Measurements from ENCODE around the gene KCNH2.

Gene KCNH2

DNA sequence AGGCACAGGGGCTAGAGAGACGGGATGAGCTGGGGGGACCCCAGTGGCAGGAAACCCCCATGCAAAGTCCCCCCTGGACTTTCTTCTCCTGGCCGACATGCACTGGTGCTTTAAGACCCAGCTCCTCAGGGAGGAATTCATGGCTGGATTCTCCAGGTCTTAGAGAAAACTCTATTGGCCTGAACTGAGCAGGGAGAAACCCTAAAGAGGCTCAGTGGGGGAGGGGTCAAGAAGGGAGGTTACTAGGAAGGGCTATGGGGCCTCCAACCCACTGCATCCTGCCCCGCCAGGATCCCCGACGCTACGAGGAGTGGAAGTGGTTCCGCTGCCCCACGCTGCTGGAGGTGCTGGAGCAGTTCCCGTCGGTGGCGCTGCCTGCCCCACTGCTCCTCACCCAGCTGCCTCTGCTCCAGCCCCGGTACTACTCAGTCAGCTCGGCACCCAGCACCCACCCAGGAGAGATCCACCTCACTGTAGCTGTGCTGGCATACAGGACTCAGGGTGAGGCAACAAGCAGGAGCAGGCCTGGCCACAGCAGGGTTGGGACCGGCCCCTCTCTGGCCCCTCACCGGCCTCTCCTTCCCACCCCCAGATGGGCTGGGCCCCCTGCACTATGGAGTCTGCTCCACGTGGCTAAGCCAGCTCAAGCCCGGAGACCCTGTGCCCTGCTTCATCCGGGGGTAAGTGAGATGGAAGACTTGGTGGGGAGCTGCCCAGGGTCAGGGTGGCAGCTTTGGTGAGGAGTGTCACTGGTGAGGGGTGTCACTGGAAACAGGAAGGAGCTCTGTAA is 32.4 kb upstream of the KCNH2 start:
- DNase-seq: no peak

DNA sequence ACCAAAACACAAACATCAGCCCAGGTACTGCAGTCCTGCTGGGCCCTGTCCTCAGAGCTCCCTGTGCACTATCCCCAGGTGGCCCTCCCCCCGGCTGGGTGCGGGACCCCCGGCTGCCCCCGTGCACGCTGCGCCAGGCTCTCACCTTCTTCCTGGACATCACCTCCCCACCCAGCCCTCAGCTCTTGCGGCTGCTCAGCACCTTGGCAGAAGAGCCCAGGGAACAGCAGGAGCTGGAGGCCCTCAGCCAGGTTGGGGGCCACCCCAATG is 31.9 kb upstream of the KCNH2 start:
- no peak for DNase-seq

- no peak for DNase-seq
Observed at GRCh38 chr7:151009327-151010036, 31.4 kb upstream of the KCNH2 start.

DNA sequence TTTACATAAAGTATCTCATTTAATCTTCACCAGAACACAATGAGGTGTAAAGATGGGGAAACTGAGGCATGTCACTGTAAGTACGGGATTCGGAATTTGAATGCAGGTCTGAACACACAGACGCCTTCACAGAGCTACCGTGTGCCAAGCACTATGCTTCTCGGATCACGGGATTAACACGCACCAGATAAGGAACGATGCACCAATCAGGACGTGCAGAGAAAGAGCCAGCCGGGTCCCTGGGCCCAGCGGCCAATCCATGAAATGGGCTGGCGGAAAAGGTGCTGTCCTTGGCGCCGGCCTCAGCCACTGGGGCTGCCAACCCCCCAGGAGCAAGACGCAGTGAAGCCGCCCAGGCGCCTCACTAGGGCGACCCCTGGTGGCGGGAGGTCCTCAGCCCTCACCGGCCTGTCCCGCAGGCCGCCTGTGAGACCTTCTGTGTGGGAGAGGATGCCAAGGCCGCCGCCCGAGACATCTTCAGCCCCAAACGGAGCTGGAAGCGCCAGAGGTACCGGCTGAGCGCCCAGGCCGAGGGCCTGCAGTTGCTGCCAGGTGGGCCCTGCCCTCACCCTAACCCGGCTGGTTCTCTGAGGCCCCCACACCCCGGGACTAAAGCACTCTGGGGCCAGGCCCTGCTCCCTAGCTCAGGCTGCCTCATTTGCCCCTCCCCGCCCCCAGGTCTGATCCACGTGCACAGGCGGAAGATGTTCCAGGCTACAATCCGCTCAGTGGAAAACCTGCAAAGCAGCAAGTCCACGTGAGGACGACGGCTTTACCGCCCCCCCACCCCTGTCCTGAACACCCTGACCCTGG is 30.6 kb upstream of the KCNH2 start:
- peak; percentile 65 for DNase-seq

DNA sequence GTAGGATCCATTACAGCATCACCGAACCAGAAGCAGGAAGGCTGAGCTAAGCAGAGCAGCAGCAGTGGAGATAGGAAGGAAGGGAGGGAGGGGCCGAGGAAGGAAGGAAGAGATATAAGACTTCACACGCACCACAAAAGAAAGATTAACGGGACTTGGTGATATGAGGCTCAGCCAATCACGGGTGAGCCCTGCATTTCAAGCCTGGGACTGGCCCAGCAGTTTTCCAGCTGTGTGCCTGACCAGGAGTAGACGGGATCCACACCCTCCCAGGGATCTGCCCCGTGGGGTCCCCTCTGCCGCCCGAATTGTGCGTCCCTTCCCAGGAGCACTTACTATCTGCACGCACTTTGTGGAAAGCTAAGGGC is 30.0 kb upstream of the KCNH2 start:
- DNase-seq: no peak

DNA sequence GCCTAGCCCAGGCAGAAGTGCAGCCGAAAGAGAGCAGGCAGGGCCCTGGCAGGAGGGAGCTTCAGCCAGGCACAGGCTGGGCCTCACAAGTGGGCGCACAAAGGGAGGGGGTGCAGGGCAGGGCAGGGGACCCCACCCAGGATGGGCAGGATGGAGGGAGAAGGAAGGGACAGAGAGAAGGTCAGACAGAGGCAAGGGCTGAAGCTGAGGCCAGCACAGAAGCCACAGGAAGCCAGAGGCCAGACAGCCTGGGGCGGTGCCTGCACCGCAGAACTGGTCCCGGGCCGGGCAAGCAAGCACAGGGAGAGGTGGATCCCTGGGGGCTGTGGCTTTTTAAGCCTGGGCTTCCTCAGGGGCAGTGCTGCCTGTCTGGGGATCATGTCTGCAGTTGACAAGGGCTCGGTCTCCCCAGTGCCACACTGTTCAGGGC is 29.4 kb upstream of the KCNH2 start:
- no peak for DNase-seq

DNA sequence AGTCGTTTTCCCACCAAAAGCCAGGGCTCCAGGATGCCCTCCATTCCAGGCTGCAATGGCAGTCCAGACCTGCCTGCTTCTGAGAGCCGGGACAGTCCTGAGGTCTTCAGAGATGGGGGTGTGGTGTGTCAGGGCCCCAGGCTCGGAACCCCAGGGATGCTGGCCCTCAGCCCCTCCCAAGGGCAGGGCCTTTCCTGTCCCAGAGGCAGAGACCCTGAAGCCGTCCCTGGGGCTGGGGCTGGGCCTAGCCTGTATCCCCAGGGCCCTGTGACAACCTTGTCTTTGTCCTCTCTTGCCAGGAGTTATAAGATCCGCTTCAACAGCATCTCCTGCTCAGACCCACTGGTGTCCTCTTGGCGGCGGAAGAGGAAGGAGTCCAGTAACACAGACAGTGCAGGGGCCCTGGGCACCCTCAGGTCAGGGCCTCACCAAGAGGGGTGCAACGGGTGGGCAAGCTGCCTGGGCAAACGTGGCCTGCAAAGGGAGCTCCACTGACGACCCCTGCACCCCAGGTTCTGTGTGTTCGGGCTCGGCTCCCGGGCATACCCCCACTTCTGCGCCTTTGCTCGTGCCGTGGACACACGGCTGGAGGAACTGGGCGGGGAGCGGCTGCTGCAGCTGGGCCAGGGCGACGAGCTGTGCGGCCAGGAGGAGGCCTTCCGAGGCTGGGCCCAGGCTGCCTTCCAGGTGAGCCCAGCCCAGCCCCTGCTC is 28.6 kb upstream of the KCNH2 start:
- DNase-seq: no peak

DNA sequence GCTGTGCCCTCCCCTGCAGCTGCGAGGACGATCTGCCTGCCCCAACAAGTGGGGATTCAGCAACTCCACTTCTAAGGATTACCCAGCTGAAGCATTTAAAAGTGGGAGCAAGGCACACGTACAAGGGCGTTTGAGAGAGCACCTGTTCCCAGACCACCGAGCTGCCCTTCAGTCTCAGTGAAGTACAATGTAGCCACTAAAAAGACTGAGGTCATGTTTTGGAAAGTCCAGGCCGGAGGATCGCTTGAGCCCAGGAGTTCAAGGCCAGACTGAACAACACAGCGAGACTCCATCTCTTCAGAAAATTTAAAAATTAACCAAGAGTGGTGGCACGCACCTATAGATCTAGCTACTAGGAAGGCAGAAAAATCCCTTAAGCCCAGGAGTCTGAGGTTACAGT is 27.4 kb upstream of the KCNH2 start:
- no peak for DNase-seq

GRCh38 chr7:151003572-151003971 is 25.5 kb upstream of the KCNH2 start:
- no peak for DNase-seq

DNA sequence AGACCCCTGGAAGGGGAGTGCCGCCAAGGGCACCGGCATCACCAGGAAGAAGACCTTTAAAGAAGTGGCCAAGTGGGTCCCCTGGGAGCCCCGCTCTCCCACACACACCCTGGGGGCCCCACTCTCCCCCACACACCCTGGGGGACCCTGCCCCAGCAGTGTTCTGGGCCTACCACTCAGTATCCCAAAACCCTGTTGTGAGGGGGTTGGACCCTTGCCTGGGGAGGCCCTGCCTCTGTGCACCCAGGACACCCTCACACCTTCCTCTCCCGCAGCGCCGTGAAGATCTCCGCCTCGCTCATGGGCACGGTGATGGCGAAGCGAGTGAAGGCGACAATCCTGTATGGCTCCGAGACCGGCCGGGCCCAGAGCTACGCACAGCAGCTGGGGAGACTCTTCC is 23.4 kb upstream of the KCNH2 start:
- DNase-seq: no peak

DNA sequence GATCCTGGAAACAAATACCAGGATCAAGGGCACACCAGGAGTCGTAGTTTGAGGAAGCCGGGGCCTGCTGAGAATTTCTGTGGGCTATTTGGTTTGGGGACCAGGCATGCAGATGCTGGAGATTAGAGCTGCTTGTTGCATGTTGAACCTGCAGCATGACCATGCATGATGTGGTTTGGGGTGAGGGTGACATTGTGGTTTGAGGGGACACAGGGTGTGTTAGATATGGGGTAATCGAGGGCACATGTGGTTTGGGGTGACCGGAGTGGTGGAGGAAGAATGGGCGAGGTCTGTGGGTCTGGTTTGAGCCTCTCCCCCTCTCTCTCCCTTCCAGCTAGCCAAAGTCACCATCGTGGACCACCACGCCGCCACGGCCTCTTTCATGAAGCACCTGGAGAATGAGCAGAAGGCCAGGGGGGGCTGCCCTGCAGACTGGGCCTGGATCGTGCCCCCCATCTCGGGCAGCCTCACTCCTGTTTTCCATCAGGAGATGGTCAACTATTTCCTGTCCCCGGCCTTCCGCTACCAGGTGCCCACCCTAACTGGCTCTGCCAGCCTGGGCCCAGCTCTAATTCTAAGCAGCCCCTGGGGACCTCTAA is 22.9 kb upstream of the KCNH2 start:
- DNase-seq: no peak

DNA sequence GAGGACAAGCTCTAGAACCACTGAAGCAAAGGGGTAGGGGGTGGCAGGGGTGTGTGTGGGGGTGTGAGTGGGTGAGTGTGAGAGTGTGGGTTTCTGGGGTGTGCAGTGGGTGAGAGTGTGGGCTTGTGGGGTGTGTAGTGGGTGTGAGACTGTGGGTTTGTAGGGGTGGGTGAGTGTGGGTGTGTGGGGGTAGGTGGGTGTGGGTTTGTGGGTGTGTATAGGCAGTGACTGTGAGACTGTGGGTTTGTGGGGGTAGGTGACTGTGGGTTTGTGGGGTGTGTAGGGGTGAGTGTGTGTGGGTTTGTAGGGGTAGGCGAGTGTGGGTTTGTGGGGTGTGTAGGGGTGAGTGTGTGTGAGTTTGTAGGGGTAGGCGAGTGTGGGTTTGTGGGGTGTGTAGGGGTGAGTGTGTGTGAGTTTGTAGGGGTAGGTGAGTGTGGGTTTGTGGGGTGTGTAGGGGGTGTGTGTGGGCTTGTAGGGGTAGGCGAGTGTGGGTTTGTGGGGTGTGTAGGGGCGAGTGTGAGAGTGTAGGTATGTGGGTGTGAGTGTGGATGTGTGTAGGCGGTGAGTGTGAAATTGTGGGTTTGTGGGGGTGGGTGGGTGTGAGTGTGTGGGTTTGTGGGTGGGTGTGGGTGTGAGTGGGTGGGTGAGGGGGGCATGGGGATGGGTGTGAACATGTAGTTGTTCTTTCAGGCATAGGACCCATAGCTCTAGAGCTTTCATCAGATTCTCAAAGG is 21.5 kb upstream of the KCNH2 start:
- DNase-seq: no peak

DNA sequence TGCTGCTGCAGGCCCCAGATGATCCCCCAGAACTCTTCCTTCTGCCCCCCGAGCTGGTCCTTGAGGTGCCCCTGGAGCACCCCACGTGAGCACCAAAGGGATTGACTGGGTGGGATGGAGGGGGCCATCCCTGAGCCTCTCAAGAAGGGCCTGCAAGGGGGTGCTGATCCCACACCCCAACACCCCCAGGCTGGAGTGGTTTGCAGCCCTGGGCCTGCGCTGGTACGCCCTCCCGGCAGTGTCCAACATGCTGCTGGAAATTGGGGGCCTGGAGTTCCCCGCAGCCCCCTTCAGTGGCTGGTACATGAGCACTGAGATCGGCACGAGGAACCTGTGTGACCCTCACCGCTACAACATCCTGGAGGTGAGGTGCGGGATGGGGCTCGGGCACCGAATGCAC is 20.9 kb upstream of the KCNH2 start:
- no peak for DNase-seq

DNA sequence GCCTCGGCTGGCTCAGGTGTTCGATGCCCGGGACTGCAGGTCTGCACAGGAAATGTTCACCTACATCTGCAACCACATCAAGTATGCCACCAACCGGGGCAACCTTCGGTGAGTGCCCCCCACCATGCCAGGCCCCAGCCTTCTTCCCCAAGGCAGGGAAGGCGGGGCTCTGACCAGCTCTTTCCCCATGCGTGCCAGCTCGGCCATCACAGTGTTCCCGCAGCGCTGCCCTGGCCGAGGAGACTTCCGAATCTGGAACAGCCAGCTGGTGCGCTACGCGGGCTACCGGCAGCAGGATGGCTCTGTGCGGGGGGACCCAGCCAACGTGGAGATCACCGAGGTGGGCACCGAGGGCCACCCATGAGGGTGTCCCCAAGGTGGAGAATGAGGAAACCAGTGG is 20.2 kb upstream of the KCNH2 start:
- no peak for DNase-seq

DNA sequence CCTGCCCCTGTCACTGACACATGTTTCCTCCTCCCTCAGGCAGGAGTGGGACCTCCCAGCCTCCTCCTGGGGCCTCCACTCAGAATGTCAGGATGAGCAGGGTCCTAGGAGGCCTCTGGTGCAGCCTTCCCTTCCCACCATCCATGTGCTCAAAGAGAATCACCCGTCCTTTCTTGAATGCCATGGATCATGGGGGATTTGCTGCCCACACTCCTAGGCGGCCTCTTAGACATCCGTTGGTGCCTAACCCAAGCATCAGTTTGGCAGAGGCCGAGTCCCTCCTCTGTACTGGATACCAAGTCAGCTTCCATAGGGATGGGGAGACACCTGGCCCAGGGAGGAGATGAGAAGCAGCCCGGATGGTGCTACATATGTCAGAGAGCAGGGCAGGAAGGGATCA is 19.7 kb upstream of the KCNH2 start:
- no peak for DNase-seq

GRCh38 chr7:150997075-150997511 is 19.0 kb upstream of the KCNH2 start:
- DNase-seq: no peak

- no peak for DNase-seq
Observed at GRCh38 chr7:150996376-150997074, 18.4 kb upstream of the KCNH2 start.

GRCh38 chr7:150994838-150995510 is 16.9 kb upstream of the KCNH2 start:
- DNase-seq: no peak

- no peak for DNase-seq
Observed at GRCh38 chr7:150994141-150994837, 16.2 kb upstream of the KCNH2 start.

DNA sequence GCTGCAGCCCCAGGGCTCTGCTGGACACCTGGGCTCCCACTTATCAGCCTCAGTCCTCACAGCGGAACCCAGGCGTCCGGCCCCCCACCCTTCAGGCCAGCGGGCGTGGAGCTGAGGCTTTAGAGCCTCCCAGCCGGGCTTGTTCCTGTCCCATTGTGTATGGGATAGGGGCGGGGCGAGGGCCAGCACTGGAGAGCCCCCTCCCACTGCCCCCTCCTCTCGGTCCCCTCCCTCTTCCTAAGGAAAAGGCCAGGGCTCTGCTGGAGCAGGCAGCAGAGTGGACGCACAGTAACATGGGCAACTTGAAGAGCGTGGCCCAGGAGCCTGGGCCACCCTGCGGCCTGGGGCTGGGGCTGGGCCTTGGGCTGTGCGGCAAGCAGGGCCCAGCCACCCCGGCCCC is 15.4 kb upstream of the KCNH2 start:
- no peak for DNase-seq
